Activated B cell treated with CpG ODN at 0.5 μM for 24 hours (primary cell): ENCODE measurements around the gene DOCK1. TPM values are rescaled to one million over a fixed set of nuclear protein-coding genes. Genes with fewer than 3 reads are reported as not detected.
"Not testable (repeated sequence)": the region's sequence is repeated elsewhere in the genome, so short reads cannot be mapped to it uniquely, and the experiment has no call there.

Experiments used
- ATAC-seq: fragments of 200-7000 bp; cut with Tn5 transposase; one replicate; pipeline ENCODE4 v1.10.0; 2021; ENCODE audit warnings: low read depth, mild to moderate bottlenecking, moderate library complexity
- CTCF ChIA-PET: fragments of 350-600 bp; sonication (Branson Sonifier 250); formaldehyde crosslinking; loops from one replicate; lab custom pipeline; 2021; ENCODE audit warnings: antibody characterized with exemption; lab: Charles Lee
- POLR2A ChIA-PET: fragments of 350-600 bp; sonication (Branson Sonifier 250); formaldehyde crosslinking; loops from one replicate; lab custom pipeline; 2021; ENCODE audit warnings: antibody characterized with exemption; lab: Charles Lee
- DNase-seq: peaks from one replicate; pipeline ENCODE4 v3.0.0; 2022
- H3K27ac Mint-ChIP-seq: one replicate; pipeline ENCODE4 v1.8.0; 2020; ENCODE audit warnings: mixed read lengths
- H3K27me3 Mint-ChIP-seq: one replicate; pipeline ENCODE4 v1.8.0; 2021; ENCODE audit warnings: mixed read lengths
- H3K36me3 Mint-ChIP-seq: one replicate; pipeline ENCODE4 v1.8.0; 2021; ENCODE audit warnings: low read depth, mixed read lengths
- H3K4me1 Mint-ChIP-seq: one replicate; pipeline ENCODE4 v1.8.0; 2021; ENCODE audit warnings: mixed read lengths
- H3K4me3 Mint-ChIP-seq: one replicate; pipeline ENCODE4 v1.8.0; 2020; ENCODE audit warnings: mild to moderate bottlenecking, mixed read lengths
- H3K9me3 Mint-ChIP-seq: one replicate; pipeline ENCODE4 v1.8.0; 2020; ENCODE audit warnings: mixed read lengths
- intact Hi-C: fragments of 100-400 bp; cut with micrococcal nuclease; formaldehyde crosslinking; loops from one replicate; pipeline ENCODE4 v1.15.1; 2024
- total RNA-seq: library from RNA; stranded (reverse); gene quantifications from 2 replicates; pipeline ENCODE4 v1.2.3, GENCODE V29; 2022
- TF ChIP-seq, protein P1 (sequence below): fragments of 200-600 bp; IDR thresholded peaks from one replicate; pipeline ENCODE4 v1.8.0; 2022; ENCODE audit warnings: antibody characterized with exemption, mild to moderate bottlenecking

Gene DOCK1
- total RNA-seq, 1 donor from 2014 or later, result not detected

DNA sequence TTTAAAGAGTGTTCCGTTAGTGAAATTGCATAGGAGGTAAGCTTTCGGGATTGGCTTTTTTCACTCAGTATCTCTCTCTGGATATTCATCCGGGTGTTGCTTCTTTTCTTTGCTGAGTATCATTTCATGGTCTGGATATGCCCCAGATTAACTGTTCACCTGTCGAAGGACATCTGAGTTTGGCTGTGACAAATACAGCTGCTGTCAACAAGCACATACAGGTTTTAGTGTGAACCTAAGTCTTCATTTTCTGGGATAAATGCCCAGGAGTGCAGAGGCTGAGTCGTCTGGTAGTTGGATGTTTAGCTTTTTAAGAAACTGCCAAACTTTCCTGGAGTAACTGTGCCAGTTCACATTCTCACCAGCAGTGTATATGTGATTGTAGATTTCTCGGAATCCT lies 5.6 kb downstream of the DOCK1 start:
- TF ChIP-seq, protein P1, sequence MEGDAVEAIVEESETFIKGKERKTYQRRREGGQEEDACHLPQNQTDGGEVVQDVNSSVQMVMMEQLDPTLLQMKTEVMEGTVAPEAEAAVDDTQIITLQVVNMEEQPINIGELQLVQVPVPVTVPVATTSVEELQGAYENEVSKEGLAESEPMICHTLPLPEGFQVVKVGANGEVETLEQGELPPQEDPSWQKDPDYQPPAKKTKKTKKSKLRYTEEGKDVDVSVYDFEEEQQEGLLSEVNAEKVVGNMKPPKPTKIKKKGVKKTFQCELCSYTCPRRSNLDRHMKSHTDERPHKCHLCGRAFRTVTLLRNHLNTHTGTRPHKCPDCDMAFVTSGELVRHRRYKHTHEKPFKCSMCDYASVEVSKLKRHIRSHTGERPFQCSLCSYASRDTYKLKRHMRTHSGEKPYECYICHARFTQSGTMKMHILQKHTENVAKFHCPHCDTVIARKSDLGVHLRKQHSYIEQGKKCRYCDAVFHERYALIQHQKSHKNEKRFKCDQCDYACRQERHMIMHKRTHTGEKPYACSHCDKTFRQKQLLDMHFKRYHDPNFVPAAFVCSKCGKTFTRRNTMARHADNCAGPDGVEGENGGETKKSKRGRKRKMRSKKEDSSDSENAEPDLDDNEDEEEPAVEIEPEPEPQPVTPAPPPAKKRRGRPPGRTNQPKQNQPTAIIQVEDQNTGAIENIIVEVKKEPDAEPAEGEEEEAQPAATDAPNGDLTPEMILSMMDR, result no peak
- DNase-seq (no peak), ATAC-seq (no peak)
- intact Hi-C loops, result no loop called here
- Mint-ChIP-seq H3K4me3 (no peak overlapping the region), H3K27ac (no peak overlapping the region), H3K36me3 (no peaks in the 10 kb centered on the region), H3K27me3 (peaks cover 9% of the 10 kb centered on the region), H3K4me1 (peaks cover 5% of the 10 kb centered on the region), H3K9me3 (peaks cover 3% of the 10 kb centered on the region)
- POLR2A ChIA-PET, result no interaction called here
- CTCF ChIA-PET, result no interaction called here

DNA sequence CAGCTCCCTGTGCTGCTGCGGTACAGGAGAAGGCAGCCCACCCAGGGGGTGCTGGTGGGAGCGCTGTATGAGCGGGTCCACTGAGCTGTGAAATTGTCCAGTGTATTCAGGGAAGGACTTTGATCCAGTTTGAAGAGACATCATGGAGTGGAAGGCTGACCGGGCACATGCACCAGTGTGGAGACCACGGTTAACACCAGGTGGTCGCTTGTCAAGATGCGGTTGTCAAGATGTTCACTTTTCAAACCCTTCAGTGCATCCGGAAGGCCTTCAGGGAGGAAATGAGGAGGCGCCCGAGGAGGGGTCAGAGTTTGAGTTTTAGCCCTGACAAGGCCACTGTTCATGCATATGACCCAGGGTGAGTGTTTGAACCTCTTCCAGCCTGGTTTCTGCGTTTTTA lies 6.1 kb downstream of the DOCK1 start:
- no peak overlapping the region for H3K27ac Mint-ChIP-seq
- TF ChIP-seq, protein P1, result no peak
- intact Hi-C loops, result no loop called here
- DNase-seq (no peak), ATAC-seq (no peak)
- peaks cover 4% of the 10 kb centered on the region for H3K4me1 Mint-ChIP-seq
- peaks cover 9% of the 10 kb centered on the region for H3K27me3 Mint-ChIP-seq
- CTCF ChIA-PET, result no interaction called here
- no peaks in the 10 kb centered on the region for H3K36me3 Mint-ChIP-seq
- POLR2A ChIA-PET, result no interaction called here
- peaks cover 3% of the 10 kb centered on the region for H3K9me3 Mint-ChIP-seq
- H3K4me3 Mint-ChIP-seq, result no peak overlapping the region

DNA sequence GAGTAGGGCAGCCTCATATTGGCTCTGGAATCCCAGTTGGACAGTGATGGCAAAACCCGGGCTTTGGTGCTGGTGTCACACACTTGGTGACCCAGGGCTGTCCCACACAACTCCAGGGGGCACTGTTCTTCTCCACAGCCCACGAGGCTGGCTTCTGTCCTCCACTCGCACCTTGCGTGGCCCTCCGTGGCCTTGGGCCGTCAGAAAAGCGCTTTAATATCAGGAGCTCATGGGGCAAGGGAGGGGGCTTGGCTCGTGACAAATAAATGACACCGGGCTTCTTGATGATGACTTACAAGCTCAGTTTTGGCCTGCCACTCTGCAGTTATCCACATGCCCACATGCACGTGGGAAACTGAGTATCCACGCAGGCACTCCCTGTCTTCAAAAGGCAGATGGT lies 8.1 kb downstream of the DOCK1 start:
- TF ChIP-seq, protein P1, result no peak
- Mint-ChIP-seq H3K36me3 (no peaks in the 10 kb centered on the region), H3K4me1 (no peaks in the 10 kb centered on the region), H3K27ac (no peak overlapping the region), H3K4me3 (no peak overlapping the region), H3K27me3 (no peaks in the 10 kb centered on the region), H3K9me3 (peaks cover 3% of the 10 kb centered on the region)
- ATAC-seq, result no peak
- CTCF ChIA-PET, result no interaction called here
- POLR2A ChIA-PET, result no interaction called here
- DNase-seq, result no peak
- intact Hi-C loops, result no loop called here

DNA sequence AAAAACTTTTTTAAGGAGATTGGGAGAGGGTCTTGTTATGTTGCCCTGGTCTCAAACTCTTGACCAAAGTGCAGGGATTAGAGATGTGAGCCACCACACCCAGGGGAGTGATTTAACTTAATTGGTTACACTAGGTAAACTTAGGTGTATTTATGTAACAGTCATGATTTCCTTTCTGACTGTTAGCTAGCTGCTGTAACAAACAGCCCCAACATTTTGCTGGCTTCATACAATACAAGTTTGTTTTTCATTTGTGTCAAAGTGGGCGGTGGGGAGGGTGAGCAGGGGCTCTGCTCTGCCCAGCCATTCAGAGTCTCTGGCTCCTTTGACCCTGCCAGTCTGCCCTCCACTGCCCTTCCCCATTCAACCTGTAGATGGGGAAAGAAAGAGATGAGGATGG lies 9.3 kb downstream of the DOCK1 start:
- ChIA-PET POLR2A (no interaction called here), CTCF (no interaction called here)
- DNase-seq (no peak), ATAC-seq (no peak)
- Mint-ChIP-seq H3K27ac (no peak overlapping the region), H3K4me1 (no peaks in the 10 kb centered on the region), H3K4me3 (no peak overlapping the region), H3K27me3 (no peaks in the 10 kb centered on the region), H3K36me3 (no peaks in the 10 kb centered on the region), H3K9me3 (peaks cover 3% of the 10 kb centered on the region)
- intact Hi-C loops, result no loop called here
- TF ChIP-seq, protein P1, result no peak

DNA sequence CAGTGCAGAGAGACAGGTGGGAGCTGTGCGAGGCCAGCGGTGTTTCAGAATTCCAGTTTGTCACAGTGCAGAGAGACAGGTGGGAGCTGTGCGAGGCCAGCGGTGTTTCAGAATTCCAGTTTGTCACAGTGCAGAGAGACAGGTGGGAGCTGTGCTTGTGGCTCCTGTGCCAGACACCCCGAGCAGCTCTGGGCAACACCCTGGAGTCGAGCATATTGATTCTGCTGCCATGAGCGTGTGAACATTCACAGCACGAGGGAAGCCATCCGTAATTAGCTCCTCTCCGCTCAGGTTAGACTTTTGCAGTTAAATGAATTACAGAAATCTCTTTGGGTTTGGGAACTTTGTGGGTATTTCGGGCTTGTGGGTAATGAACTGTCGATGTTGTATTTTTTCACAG lies 11.7 kb downstream of the DOCK1 start:
- H3K27ac Mint-ChIP-seq, H3K4me1 Mint-ChIP-seq, POLR2A ChIA-PET, DNase-seq, intact Hi-C loops, H3K4me3 Mint-ChIP-seq, H3K9me3 Mint-ChIP-seq, H3K27me3 Mint-ChIP-seq, CTCF ChIA-PET, ATAC-seq, H3K36me3 Mint-ChIP-seq: not testable (repeated sequence)

DNA sequence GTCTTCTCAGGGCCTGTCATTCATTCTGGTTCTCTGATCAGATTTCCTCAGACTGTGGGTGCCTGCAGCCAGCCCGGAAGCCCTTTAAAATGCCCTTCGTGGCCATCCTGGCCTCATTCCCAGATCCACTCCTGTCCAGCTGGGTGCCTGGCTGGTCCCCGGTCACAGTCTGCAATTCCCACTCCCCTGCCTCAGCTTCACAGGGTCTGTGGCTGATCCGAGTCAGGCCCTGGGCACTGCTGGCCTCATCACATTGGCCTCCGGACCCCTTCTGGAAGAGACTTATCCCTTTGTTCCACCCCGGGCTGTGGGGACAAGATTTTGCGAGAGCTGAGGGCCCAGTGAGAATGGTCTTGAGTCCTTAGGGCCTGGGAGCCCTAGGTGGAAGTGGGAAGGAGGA lies 12.1 kb downstream of the DOCK1 start:
- Mint-ChIP-seq H3K4me3 (no peak overlapping the region), H3K27me3 (no peaks in the 10 kb centered on the region), H3K4me1 (no peaks in the 10 kb centered on the region), H3K27ac (no peak overlapping the region), H3K9me3 (peaks cover 7% of the 10 kb centered on the region), H3K36me3 (no peaks in the 10 kb centered on the region)
- intact Hi-C loops, result no loop called here
- POLR2A ChIA-PET, result no interaction called here
- CTCF ChIA-PET, result no interaction called here
- DNase-seq (no peak), ATAC-seq (no peak)
- TF ChIP-seq, protein P1, result no peak
